ENCODE measurements around the gene AFF1. TPM values are rescaled to one million over a fixed set of nuclear protein-coding genes. Genes with fewer than 3 reads are reported as not detected.

Gene AFF1
- total RNA-seq, 6 experiments from 2014 or later, result 23.8 to 39.6 (median 34.9) TPM

DNA sequence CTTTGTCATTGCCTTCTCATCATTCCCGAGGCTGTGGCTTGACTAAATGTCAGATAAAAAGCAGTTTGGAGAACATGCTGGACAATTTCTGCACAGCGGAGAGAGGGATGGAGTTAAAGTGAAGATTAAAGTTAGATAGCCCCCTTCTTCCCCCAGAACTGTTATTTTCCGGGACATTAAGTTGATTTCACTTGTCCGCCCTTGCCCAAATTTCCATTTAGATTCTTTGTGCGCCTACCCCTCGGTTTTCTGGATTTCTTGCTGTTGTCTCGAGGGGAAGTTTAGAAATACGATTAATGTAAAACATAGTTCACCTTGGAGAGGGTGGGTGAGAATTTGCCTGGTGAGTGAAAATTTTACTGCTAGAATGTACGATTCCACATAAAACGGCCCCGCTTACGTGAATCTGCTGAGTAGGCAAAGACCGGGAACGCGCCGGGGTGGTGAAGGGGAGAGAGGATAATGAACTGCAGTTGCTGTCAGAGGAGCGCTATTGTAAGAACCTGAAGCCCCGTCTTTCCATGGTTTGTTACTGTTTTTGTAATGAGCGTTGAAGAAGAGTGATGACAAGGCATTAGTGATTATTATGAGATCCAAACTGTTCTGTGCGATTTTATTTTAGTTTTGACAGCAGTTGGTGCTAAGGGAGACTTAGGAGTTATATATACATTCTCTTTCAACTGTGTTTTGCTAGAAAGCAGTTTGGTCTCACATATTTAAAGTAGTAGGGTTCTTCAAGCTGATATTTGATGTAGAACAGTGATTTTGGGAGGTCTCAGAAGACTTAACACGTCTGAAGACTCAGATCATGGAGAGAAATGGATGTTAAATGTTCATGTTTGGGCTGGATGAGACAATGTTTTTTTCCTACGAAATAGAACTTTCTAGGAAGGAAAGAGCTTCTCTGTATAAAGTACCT is 73.0 kb downstream of the AFF1 start:
- Histone ChIP-seq H3K4me1 (peaks cover 0 to 46% (median 18%) of the 10 kb centered on the region in 4 donors), H3K27me3 (no peaks in the 10 kb centered on the region), H3K9me3 (no peaks in the 10 kb centered on the region), H3K27ac (peak overlapping the region; percentile 95 to 98 (median 97)), H3K4me3 (peak overlapping the region; percentile 59 to 72 (median 63)), H3K36me3 (no peaks in the 10 kb centered on the region)
- ATAC-seq, result peak; percentile 30 to 35 (median 33)
- no peak for TF ChIP-seq POLR2A (IDR thresholded peaks at IDR 0.05)
- TF ChIP-seq, protein P1, sequence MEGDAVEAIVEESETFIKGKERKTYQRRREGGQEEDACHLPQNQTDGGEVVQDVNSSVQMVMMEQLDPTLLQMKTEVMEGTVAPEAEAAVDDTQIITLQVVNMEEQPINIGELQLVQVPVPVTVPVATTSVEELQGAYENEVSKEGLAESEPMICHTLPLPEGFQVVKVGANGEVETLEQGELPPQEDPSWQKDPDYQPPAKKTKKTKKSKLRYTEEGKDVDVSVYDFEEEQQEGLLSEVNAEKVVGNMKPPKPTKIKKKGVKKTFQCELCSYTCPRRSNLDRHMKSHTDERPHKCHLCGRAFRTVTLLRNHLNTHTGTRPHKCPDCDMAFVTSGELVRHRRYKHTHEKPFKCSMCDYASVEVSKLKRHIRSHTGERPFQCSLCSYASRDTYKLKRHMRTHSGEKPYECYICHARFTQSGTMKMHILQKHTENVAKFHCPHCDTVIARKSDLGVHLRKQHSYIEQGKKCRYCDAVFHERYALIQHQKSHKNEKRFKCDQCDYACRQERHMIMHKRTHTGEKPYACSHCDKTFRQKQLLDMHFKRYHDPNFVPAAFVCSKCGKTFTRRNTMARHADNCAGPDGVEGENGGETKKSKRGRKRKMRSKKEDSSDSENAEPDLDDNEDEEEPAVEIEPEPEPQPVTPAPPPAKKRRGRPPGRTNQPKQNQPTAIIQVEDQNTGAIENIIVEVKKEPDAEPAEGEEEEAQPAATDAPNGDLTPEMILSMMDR (IDR thresholded peaks at IDR 0.05), result no peak
- intact Hi-C loops (cut with DNase I), result no loop called here
- DNase-seq, result peak; percentile 74 to 78 (median 77)
- WGBS (ENCODE audit: insufficient coverage, low coverage, low lambda C conversion rate, missing lambda C conversion rate), result 0% methylated on average over 22 of the region's 22 CpGs

GRCh38 chr4:87009095-87009648 is 74.4 kb downstream of the AFF1 start:
- ATAC-seq, result no peak
- no peaks in the 10 kb centered on the region for H3K27me3 ChIP-seq
- H3K9me3 ChIP-seq, result no peaks in the 10 kb centered on the region
- peaks cover 0 to 57% (median 24%) of the 10 kb centered on the region in 4 donors for H3K4me1 ChIP-seq
- H3K27ac ChIP-seq, result peak overlapping the region; percentile 15 to 98 (median 16)
- DNase-seq, result no peak
- 18% methylated on average over 2 of the region's 2 CpGs for WGBS (ENCODE audit: insufficient coverage, low coverage, low lambda C conversion rate, missing lambda C conversion rate)
- H3K4me3 ChIP-seq, result peak overlapping the region in 2 of 3 donors; percentile 59 to 72
- intact Hi-C loops (cut with DNase I), result no loop called here
- H3K36me3 ChIP-seq, result no peaks in the 10 kb centered on the region
- TF ChIP-seq, protein P1 (IDR thresholded peaks at IDR 0.05), result no peak
- TF ChIP-seq POLR2A (IDR thresholded peaks at IDR 0.05), result no peak

- Histone ChIP-seq H3K27ac (peak overlapping the region in 1 of 3 donors; percentile 15), H3K4me1 (peaks cover 0 to 66% (median 27%) of the 10 kb centered on the region in 4 donors), H3K27me3 (no peaks in the 10 kb centered on the region), H3K9me3 (no peaks in the 10 kb centered on the region), H3K36me3 (no peaks in the 10 kb centered on the region), H3K4me3 (no peak overlapping the region)
- intact Hi-C loops (cut with DNase I), result no loop called here
- ATAC-seq (no peak), DNase-seq (no peak)
- no peak for TF ChIP-seq POLR2A (IDR thresholded peaks at IDR 0.05)
- TF ChIP-seq, protein P1 (IDR thresholded peaks at IDR 0.05), result no peak
- WGBS (ENCODE audit: insufficient coverage, low coverage, low lambda C conversion rate, missing lambda C conversion rate), result 70% methylated on average over 1 of the region's 1 CpG
These were observed 75.4 kb downstream of the AFF1 start for GRCh38 chr4:87010192-87010591.

GRCh38 chr4:87011340-87012034 is 76.7 kb downstream of the AFF1 start:
- Histone ChIP-seq H3K4me3 (no peak overlapping the region), H3K9me3 (no peaks in the 10 kb centered on the region), H3K4me1 (peaks cover 0 to 71% (median 29%) of the 10 kb centered on the region in 4 donors), H3K27ac (peak overlapping the region; percentile 37 to 67 (median 49)), H3K36me3 (no peaks in the 10 kb centered on the region), H3K27me3 (no peaks in the 10 kb centered on the region)
- intact Hi-C loops (cut with DNase I), result no loop called here
- TF ChIP-seq POLR2A (IDR thresholded peaks at IDR 0.05), result no peak
- TF ChIP-seq, protein P1 (IDR thresholded peaks at IDR 0.05), result no peak
- WGBS (ENCODE audit: insufficient coverage, low coverage, low lambda C conversion rate, missing lambda C conversion rate), result 23% methylated on average over 5 of the region's 5 CpGs
- ATAC-seq, result peak in 1 of 4 donors; percentile 10
- DNase-seq, result no peak
